HG03196 (cell line): Measurements from ENCODE around the gene LGI4.

Experiments used
- ATAC-seq: cut with Tn5 transposase; IDR thresholded peaks from one replicate; pipeline ENCODE4 v1.9.1; 2021; ENCODE audit not compliant: unreplicated experiment

LGI4 gene

DNA sequence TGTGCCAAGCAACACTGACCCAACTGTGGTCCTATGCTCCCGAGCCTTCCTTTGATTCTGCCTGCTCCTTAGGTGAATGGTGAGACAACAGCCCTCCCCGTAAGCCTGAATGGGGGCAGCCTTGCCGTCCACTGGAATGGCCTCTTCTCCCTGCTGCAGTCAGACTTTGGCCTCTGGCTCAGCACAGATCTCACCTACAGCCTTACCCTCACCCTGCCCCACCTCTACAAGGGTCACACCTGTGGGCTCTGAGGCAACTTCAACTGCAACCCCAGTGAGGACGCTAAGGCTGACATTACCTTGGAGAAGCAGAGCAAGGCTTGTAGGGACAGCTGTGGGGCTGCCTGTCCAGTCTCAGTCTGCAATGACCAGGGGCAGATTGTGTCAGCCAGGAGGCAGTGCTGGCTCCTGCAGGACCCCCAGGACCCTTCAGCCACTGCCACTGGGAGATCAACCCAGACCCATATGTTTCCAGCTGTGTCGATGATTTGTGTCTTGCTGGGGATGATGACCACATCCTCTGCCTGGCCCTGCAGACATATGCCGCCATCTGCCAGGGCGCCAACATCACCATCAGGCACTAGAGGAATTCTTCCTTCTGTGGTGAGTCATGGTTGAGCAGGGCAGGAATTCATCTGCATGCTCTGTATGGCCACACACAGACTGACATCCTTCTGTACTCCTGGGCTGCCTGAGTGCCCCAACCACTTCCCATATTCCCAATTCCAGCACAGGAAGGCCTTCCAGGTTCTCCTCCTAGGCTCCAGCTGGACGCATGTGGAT is 46.5 kb downstream of the LGI4 start:
- ATAC-seq = no peak

DNA sequence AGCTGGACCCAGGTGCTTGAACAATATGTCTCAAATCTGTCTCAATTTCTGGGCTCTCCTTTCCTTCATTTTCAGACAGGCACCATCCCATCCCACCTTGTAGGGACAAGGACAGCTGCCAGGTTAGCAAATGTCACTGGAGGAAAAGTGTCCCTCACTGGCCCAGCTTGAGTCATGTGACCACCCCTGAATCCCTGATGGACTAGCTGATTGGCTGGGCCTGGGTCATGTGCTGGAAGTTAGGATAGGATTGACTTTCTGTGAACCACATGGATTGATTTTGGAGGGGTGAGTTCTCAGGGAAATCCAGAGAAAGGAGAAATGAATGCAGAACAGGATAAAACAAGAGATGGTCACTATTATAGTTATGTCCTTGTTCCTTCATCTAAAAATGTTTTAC is 47.5 kb downstream of the LGI4 start:
- ATAC-seq = no peak

DNA sequence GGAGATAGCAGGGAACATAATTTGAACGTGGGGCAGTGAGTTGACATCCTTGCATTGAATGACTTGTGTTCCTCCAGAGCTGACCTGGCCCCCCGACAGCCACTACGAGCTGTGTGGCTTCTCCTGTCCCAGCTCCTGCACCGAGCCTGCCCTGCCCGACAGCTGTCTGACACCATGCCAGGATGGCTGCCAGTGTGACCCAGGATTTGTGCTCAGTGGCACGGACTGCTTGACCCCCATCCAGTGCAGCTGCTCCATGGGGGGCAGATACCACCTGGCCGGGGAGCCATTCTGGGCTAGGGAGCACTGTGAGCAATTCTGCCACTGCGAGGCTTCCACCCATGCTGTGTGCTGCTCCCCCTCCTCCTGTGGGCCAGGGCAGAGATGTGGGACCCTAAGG is 48.4 kb downstream of the LGI4 start:
- ATAC-seq = peak; percentile 19

DNA sequence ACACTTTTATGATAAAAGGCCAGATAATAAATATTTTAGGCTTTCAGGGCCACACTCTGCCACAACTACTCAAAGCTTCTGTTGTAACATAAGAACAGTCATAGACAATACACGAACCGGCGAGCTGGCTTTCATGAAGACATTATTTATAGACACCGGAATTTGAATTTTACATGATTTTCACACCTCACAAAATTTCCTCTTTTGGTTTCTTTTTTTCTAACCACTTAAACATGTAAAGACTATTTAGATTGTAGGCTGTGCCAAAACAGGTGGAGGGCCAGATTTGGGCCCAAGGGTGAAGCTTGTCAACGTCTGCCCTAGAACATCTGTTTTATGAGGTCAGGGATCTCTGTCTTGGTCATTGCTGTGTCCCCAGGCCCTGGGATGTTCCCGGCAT is 48.9 kb downstream of the LGI4 start:
- ATAC-seq = peak; percentile 48

DNA sequence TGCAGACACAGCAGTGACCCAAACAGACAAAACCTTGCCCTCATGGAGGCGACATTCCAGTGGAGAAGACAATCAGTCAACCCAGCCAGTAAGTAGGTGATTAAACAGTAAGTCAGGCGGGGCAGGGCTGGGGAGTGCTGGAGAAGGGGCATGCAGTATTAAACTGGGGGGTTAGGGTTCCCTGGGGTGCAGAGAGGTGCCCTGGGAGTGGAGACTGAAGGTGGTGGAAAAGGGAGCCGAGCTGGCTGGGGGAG is 50.4 kb downstream of the LGI4 start:
- no peak for ATAC-seq

DNA sequence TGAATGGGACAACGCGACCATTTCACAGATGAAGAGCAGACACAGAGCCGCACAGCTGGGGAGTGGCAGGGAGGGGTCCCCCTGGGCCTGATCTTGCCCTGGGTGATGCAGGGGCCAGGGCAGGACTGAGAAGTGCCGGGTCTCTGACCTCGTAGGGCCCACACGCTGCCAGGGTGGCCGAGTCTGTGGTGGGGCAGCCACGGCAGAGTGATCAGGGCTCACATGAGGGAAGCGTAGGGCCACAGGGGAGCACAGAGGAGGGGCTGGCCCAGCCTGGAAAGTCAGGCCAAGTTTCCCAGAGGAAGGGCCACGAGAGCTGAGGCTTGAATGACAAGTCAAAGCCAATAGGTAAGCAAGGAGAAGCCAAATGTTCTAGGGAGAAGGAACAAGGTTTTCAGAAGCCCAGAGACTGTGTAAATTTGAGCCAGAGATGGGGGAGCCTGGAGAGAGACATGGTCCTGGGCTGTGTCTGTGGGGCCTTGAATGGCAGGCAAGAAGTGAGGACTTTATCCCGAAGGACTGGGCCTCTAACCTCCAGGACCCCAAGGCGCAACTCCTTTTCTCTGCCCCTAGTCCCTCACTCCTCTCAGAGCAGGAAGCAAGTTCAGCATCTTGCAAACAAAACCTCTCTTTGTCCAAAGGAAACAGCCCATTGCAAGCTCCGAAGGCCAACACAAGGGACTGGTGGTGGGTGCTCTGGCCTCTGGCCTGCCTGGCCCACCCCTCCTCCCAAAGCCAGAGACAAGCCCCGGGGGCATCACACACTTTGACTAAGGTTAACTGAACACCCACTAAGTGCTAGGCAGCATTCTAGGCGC is 51.0 kb downstream of the LGI4 start:
- ATAC-seq = no peak

DNA sequence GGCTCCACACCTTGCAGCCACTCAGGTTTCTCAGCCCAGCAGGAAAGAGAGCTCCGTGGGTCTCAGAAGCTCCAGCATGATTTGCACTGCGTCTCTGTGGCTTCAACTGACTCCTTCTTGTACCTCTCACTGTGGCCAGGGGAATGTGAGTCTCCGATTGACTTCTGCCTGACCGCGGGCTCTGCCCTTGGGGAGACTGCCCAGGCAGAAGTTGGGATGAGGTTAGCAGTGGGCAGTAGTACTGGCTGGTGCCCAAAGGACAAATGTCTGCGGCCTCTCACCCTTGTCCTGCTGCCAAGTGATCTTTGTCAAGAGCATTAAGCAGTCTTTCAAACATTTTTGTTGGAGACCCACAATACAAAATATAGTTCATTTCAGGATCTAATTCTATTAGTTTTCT is 53.7 kb downstream of the LGI4 start:
- ATAC-seq = no peak

DNA sequence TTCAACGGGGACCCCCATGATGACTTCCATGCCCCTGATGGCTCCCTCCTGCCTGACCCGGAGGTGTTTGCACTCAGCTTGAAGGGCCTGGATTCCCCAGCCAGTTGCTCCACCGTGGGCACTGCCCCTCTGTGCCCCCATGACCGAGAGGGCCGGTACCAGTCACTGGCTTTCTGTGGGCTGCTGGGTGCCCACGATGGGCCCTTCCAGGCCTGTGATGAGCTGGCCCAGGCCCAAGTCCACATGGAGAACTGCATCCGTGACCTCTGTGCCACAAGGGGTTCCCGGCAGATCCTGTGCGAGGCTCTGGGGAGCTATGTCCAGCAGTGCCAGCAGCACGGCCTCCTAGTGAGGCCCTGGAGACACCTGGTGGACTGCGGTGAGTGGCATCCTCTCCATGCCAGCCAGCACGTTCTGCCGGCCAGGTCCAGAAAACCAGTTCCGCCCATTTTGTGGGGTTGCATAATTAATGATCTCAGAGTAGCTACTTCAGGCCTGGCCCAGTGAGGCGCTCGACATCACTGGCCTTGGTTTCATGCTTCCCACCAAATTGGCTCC is 54.2 kb downstream of the LGI4 start:
- ATAC-seq = no peak

DNA sequence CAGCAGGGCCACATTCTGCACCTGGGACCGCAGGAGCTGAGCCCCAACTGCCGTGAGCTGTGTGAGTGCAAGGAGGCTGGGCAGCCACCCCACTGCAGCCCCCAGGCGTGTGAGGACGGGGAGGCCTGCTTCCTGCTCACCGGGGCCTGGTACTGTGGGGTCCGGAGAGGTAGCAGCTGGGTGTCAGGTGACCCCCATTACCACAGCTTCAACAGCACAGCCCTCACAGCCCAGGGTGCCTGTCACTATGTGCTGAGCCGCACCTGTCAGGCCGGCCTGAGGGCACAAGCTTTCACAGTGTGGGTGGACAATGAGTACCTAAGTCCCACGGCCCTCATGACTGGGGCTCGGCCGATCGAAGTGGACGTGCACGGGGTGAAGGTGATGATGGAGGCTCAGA is 55.0 kb downstream of the LGI4 start:
- no peak for ATAC-seq

DNA sequence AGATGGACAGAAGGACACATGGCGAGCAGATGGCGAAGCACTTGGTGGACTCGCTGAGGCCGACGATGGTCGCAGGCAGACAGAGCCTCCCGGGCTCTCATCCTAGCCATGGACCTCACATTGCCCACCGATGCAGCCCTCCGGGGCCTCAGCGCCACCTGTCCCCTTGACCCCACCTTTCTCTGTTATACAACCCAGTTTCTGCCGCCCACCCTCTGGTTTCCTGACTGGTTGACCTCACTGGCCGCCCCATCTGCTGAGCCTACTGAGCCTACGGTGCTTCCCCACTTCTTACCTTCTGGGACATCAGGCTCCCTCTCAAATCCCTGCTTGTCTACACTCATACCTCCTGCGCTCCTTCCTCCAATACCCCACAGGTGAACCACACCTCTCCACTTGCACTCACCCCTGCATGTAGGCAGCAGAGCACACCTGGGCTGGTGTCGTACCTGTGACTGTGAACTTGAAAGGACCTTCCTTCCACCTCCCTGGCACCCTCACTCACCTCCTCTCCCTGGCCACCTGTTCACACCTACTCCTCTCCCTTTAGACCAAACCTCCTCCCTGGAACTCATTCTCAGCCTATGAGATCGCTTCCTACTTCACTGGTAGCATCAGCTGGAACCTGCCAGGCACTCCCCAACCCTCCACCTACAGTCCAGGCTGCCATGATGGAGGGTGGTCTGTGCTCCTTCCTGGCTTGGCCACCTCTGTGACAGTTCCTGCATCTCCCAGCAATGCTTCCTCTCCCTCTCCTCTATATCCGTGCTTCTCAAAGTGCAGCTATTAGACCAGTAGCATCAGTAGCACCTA is 57.2 kb downstream of the LGI4 start:
- no peak for ATAC-seq

DNA sequence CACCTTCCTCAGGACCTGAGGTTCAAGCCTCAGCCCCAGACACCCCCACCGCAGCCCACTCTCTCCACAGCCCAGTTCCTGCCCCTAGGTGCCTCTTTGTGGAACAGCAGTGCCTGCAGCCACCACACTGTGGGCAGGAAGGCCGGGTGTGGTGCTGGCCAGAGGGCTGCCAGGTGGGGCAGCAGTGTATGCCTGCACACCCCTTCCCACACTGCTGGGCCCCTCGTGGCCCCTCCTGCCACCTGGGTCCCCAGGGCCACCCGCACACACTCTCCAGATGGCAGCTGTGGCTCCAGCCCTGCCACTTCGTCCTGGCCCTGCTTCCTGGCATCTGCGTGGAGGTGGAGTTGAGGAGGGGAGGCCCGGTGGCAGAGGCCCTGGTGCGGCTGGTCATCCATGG is 58.2 kb downstream of the LGI4 start:
- no peak for ATAC-seq

DNA sequence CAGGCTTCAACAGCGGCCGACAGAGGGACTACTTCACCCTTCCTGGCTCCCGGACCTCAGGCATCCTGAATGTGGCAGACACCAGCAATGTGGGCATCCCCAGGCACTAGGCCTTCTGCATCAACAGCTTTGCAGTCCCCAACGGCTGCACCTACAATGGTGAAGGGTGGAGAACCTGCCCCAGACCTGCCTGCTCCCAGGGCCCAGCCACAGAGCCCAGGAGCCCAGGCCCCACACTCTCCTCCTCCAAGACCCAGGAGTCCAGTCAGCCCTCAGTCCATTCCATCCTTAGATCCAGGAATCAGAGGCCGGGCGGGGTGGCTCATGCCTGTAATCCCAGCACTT is 58.9 kb downstream of the LGI4 start:
- no peak for ATAC-seq

DNA sequence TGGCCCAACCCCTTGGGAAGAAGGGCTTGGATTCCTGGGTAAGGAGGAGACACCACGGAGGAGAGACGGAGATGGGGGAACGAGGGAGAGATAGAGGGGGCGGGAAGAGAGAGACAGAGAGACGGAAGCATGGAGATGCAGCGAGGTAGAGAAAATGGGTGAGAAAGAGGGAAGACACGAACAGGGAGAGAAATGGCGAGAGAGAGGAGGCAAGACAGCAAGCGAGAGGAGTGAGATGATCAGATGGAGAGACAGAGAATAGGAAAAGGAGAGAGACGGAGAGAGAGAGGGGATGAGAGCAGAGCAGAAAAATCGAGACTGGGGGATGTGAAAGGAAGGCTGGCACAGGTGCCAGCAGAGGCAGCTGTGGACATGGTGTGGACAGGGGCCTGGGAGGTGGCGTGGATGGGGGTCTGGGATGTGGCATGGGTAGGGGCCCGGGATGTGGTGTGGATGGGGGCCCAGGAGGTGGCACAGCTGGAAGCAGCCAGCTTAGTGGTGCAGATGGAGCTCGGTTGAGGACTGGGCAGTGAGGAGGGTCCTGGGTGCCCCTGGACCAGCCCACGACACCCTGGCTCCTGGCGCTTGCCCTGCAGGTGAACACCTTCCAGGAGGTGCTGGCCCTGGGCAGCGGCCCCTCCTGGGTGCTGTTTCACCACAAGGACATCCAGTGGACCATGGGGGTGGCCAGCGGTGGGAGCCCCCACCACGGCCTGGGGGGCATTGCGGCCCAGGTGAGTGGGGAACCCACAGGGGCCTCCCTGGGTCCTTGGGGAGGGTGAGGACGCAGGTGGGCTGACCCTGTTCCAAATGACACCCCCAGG is 59.4 kb downstream of the LGI4 start:
- ATAC-seq = no peak
